SIG-M5 treated with dmso at 0.1 percent for 504 hours (cell line): ENCODE measurements around the gene NR6A1.

Experiments used
- DNase-seq: peaks from one replicate; lab custom pipeline; 2025; ENCODE audit not compliant: unreplicated experiment; lab: John Stamatoyannopoulos, UW

NR6A1 gene

DNA sequence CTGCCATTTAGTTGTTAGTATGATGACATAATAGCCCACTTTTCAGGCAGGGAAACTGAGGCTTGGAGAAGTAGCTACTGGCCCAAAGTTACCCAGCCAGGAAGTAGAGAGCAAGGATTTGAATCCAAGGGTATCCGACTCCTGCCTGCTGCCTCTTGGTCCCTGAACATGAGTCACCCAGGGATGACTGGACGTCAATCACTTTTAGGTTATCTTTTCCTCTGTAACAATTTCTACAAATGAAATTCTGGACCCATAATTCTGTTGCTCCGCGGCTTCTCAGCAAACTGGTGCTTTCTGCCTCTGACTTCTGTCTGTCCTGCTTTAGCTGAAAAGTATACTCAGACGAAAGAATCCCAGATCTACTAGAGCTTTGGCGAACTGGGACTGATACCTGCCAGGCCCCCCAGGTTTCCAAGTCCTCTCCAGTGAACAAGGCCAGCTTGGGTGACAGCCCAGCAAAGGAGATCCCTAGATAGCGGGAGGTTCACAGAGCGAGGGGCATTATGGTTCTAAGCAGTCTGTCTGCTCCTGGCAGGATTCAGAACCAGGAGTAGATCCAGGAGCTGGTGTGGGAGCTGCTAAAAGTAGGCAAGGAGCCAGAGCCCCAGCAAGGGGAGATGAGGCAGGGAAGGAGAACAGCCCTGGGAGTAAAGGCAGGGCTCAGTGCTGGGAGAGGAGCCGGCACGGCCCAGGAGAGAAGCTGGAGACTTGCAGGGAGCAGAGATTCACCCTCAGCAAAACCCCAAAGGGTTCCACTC, 26.4 kb upstream of the NR6A1 start:
- no peak for DNase-seq

GRCh38 chr9:124795881-124796431, 24.8 kb upstream of the NR6A1 start:
- DNase-seq, result no peak

DNA sequence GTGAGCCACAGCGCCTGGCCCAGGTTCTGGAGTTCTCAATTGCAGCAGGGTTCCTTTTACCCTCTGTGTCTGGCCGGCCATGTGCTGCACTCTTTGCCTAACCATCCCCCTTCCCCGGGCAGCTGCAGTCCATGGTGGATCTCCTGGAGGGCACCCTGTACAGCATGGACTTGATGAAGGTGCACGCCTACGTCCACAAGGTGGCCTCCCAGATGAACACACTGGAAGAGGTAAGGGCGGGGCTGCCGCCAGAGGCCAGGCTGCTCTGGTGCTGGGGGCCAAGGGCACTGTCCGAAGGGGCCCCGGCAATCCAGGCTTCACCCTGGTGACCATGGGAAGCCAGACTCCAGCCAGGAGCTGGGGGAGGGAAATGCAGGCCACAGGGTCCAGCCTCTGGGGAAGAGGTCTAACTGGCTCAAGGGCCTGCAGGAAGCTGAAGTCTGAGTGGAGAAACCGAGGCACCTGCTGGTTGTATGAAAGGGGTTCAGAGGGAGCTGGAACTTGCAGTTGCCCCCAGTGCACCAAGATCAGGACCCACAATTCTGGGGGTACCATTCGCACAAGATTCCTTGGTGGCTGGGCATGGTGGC, 23.9 kb upstream of the NR6A1 start:
- no peak for DNase-seq

DNA sequence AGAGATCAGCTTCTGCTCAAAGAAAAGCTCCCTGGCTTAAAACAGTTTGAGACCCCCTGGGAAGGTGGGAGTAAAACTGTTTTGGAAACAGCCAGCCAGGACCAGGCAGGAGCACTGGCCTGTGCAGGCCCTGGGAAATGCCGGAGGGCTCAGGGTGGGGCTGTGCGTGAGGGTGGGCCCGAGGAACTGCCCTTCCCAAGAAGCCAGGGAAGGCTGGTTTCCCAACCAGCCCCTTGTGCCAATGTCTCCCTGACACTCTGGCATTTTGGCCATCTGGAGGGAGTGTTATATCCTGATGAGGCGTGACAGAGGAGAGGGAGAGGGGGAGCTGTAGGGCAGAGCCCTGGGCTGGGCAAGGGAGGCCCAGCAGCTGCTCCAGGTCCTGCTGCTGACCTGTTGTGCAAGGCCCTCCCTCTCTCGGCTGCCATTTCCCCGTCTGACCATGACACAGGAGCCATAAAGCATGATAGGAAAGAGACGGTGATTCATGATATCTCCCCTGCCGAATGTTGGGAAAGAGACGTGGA, 22.0 kb upstream of the NR6A1 start:
- no peak for DNase-seq

DNA sequence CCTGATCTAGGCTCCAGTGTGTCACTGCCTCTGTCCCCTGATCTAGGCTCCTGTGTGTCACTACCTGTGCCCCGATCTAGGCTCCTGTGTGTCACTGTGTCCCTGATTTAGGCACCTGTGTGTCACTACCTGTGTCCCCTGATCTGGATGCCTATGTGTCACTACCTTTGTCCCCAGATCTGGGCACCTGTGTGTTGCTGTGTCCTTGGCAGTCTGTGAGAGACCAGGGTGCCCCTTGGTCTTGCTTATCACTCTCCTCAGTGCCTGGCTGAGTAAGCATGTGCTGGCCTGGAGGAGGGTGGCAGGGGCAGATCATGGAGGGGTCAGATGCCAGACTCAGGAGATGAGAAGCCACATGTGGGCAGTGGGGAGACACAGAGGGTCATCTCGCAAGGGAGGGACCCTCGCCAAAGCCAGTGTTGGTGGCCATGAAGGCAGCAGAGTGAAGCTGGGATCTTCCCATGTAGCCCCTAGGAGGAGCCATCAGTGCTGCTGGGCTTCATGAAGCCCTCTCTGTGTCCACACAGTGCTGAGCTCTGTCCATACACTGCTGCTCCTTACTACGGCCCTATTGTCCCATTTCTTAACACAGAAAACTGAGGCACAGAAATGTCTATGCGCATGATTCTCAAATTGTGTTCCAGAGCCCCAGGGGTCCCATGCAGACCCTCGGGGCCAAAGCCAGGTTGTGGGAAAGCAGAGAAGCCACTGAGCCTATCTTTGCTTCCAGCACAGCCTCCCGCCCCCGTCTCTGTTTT, 21.3 kb upstream of the NR6A1 start:
- DNase-seq, result no peak

DNA sequence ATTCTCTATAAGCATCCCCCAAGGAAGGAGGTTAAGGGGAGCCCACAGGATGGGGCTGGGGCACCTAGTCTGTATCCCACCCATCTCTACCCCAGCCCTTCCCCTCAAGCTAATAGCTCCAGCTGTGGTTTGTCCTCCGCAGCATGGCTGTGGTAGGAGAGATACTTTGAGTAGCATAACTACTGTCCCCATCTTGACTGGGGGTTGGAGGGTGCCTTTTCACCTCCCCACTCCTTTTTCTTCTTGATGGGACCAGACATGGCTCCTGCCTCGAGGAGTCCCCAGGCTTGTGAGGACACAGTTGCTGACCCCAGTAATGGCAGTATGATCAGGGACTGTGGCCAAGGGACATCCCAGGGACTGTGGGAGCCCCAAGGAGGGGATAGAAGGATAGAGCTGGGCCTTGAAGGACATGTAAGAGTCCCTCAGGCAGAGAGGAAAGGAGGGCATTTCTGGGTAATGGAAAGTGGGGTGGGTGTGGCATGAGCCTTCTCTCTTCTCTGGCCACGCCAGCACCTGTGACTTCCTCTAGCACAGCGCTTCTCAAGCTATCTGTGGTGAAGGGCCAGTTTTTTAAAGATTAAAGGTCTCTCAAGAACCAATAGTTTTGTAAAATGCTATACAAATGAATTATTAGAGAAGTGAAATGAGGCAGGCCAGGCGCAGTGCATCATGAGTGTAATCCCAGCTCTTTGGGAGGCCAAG, 19.8 kb upstream of the NR6A1 start:
- DNase-seq, result no peak

DNA sequence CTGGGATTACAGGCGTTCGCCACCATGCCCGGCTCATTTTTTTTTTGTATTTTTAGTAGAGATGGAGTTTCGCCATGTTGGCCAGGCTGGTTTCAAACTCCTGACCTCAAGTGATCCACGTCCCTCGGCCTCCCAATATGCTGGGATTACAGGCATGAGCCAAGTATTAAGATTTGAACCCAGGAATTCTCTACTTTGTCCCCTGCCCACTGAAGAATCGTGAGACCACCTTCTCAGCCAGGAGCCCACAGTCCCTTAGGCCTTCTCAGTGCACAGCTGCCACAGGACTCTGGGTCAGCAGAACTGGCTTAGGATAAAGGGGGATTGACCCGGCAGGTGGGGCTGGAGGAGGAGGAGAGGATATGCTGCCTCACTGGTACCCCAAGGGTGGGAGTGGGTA, 19.2 kb upstream of the NR6A1 start:
- no peak for DNase-seq

GRCh38 chr9:124789531-124789930, 18.4 kb upstream of the NR6A1 start:
- no peak for DNase-seq

GRCh38 chr9:124788542-124789217, 17.6 kb upstream of the NR6A1 start:
- no peak for DNase-seq

DNA sequence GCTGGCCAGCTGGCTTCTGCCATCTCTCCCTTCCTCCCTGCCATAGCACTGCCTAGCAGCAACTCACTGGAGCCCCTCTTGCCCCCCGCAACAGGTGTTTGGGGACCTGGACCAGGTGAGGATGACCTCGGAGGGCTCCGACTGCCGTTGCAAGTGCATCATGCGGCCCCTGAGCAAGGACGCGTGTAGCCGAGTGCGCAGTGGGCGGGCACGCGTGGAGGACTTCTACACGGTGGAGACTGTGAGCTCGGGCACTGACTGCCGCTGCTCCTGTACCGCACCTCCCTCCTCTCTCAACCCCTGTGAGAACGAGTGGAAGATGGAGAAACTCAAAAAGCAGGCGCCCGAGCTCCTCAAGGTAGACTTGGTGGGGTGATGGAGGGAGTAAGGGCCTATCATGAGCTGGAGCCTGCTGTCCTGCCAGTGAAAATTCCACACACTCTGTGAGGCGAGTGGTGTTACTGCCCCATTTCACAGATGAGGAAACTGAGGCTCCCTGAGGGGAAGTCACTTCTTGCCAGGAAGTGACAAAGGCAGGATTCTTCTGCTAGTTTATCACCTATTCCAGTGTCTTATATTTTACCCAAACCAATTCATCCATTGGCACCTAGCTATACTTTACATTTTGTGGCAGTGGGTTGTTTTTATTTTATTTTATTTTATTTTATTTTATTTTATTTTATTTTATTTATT, 15.9 kb upstream of the NR6A1 start:
- no peak for DNase-seq

DNA sequence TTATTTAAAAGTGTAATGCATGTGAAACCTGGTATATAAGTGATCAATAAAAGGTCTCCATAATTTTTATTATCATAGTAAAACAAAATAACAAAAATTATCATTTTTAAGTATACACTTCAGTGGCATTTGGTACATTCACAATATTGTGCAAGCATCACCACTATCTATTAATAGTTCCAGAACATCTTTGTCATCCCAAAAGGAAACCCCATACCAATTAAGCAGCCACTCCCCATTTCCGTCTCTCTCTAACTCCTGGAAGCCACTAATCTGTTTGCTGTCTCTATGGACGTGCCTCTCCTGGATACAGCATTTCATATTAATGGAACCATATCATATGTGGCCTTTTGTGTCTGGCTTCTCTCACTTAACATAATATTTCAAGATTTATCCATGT, 13.4 kb upstream of the NR6A1 start:
- peak; percentile 75 for DNase-seq

DNA sequence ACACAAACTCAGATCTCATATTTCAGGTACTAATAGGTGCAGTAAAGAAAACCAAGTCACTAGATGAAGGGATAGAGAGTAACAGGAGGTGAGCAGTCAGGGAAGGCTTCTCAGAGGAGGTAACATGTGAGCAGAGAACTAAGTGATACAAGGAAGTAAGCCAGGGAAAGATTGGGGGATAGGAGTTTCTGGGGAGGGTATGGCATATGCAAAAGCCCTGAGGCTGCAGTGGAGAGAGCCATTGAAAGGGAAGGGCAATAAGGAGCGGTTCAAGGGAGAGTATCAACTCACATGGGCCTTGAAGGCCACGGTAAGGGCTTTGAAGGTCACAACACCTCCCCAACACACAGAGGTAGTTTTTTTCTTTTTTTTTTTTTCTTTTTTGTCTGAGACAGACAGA, 12.7 kb upstream of the NR6A1 start:
- no peak for DNase-seq

- no peak for DNase-seq
These were observed 11.8 kb upstream of the NR6A1 start for GRCh38 chr9:124782661-124783574.

GRCh38 chr9:124781967-124782660, 11.0 kb upstream of the NR6A1 start:
- no peak for DNase-seq

DNA sequence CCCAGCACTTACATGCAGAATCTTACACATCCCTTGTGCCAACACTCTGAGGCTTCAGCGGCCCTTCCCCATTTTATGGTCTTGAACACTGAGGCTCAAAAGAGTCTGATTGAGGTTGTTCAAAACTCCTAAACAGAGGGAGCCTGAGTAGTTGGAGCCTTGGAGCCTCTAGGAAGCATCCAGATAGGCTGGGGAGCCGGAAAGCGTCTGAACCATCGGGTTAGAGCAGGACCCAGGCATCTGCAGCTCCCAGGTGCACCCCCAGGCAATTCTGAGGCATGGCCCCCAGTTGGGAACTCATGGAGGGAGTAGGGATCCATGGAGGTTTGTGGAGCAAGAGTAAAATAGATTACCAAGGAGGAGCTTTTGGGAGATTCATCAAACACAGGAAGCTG, 9.6 kb upstream of the NR6A1 start:
- DNase-seq, result no peak

DNA sequence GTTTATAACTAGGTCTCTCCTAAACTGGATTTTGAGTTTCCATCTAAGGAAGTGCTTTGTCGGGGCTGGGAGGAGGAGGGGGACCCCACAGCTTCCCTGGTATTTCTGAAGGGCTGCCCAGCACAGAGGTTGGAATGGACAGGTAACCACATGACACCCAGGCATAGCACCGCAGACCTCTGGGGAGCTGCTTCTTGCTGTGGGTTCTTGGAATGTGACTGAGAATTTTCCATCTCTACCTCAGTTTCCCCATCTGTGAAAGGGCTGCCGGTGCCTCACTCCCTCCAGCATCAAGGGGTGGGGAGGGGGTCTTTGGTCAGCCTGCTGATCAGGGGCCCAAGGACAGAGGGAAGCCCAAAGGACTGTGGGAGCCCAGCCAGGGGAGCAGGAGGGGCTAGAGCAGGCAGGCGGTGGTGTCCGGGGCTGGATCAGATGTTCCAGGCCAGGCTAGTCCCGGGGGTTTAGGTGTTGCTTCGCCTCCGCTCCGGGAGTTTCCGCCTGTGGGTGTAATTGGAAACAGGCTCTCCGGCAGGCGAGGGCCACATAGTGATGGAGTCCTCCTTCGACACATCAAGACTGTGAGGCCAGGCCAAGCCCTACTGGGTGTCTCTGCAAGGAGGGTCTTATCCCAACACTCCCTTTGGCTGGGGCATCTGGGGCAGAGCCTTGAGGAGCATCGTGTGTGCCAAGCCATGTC, 9.1 kb upstream of the NR6A1 start:
- no peak for DNase-seq

- peak; percentile 53 for DNase-seq
These were observed 8.4 kb upstream of the NR6A1 start for GRCh38 chr9:124779368-124780059.
